ENCODE measurements around the gene HELB.

Gene HELB

GRCh38 chr12:66367015-66367667 is 64.8 kb downstream of the HELB start:
- DNase-seq: no peak

GRCh38 chr12:66371982-66372381 is 69.7 kb downstream of the HELB start:
- DNase-seq: no peak

GRCh38 chr12:66375560-66375959 is 73.3 kb downstream of the HELB start:
- no peak for DNase-seq

- DNase-seq: no peak
These were observed 77.3 kb downstream of the HELB start for GRCh38 chr12:66379616-66380015.

- no peak for DNase-seq
These were observed 78.7 kb downstream of the HELB start for GRCh38 chr12:66380769-66381535.

GRCh38 chr12:66387117-66387516 is 84.8 kb downstream of the HELB start:
- DNase-seq: no peak
